Right lobe of liver (tissue), 4 donors: Measurements from ENCODE around the gene CTTNBP2.

Experiments used
- POLR2A ChIP-seq: fragments of 450-650 bp; IDR thresholded peaks from one replicate; pipeline ENCODE4 v1.6.1; 2017; ENCODE audit warnings: antibody characterized with exemption, mild to moderate bottlenecking
- TF ChIP-seq, protein P1 (sequence below), 4 donors: fragments of 200-600 bp in 3 of 4; fragments of 450-650 bp in 1 of 4; IDR thresholded peaks; one replicate each; pipeline versions ENCODE4 v1.5.1 to v1.8.0; 2016 to 2022; ENCODE audit warnings: antibody characterized with exemption in 4 of 4, mild to moderate bottlenecking in 2 of 4
- donor health status: DM: no; HTN: no; CAD: no.
- donor health status: DM: no; HTN: no; CAD: no.
- donor health status: DM: no; HTN: yes; CAD: no.

DNA sequence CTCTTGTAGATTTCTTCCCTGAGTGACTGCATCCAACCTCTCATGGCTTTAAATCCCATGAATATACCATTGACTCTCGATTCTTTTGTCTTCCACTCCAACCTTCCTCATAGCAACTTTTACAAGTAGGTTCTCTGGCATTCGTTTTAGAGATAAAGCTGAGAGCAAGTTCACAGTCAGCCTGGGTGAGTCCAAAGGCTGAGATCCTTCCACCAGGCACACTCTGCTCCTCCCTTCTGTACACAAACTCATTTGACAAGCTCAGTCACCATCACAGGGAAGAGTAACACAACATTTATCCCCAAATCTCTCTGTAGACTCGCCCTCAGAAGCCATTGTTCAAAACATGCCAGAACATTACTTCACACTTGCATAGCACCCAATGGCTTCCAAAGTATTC lies 10.9 kb downstream of the CTTNBP2 start:
- TF ChIP-seq, protein P1, sequence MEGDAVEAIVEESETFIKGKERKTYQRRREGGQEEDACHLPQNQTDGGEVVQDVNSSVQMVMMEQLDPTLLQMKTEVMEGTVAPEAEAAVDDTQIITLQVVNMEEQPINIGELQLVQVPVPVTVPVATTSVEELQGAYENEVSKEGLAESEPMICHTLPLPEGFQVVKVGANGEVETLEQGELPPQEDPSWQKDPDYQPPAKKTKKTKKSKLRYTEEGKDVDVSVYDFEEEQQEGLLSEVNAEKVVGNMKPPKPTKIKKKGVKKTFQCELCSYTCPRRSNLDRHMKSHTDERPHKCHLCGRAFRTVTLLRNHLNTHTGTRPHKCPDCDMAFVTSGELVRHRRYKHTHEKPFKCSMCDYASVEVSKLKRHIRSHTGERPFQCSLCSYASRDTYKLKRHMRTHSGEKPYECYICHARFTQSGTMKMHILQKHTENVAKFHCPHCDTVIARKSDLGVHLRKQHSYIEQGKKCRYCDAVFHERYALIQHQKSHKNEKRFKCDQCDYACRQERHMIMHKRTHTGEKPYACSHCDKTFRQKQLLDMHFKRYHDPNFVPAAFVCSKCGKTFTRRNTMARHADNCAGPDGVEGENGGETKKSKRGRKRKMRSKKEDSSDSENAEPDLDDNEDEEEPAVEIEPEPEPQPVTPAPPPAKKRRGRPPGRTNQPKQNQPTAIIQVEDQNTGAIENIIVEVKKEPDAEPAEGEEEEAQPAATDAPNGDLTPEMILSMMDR (IDR thresholded peaks at IDR 0.05) = no peak
- no peak for TF ChIP-seq POLR2A
